ENCODE results near the gene CALCB.

Gene CALCB

DNA sequence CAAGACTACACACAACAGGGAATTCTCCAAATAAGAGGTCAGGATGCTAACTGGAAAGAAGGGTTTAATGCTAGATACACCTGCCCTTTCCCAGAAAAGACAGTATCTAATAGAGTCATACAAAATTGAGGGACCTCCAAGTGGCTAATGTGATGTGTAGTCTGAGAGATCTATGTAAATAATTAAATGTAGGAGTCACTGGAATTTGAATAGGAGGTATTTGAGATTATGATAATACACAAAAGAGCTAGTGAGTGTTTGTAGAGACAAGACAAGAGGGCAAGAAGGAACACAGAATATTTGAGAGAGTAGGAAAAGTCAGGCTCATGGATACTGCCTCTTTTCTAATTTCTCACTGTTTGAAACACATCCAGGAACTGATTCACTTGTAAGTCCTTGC, 25.9 kb downstream of the CALCB start:
- Mint-ChIP-seq H3K9me3 (no peaks in the 10 kb centered on the region), H3K36me3 (no peaks in the 10 kb centered on the region), H3K27ac (no peak overlapping the region), H3K4me1 (no peaks in the 10 kb centered on the region), H3K4me3 (no peak overlapping the region), H3K27me3 (peaks cover 30% of the 10 kb centered on the region)
- CTCF ChIA-PET = interaction anchor here (1.0 to 6.8 kb wide), 14 partner anchors 8 to 192 kb away, joined by 3 to 83 read pairs (median 5); no protein-coding TSS in a partner anchor
- DNase-seq = no peak

- Mint-ChIP-seq H3K9me3 (no peaks in the 10 kb centered on the region), H3K27me3 (peaks cover 34% of the 10 kb centered on the region), H3K36me3 (no peaks in the 10 kb centered on the region), H3K27ac (no peak overlapping the region), H3K4me1 (no peaks in the 10 kb centered on the region), H3K4me3 (no peak overlapping the region)
- CTCF ChIA-PET = interaction anchor here (0.6 to 6.8 kb wide), 28 partner anchors 9 to 194 kb away, joined by 3 to 83 read pairs (median 4); partner anchors contain the start of gene INSC
- DNase-seq = peak; percentile 70
Observed at GRCh38 chr11:15101072-15101709, 27.8 kb downstream of the CALCB start.

GRCh38 chr11:15104166-15104565, 30.8 kb downstream of the CALCB start:
- DNase-seq = no peak
- Mint-ChIP-seq H3K4me1 (no peaks in the 10 kb centered on the region), H3K36me3 (no peaks in the 10 kb centered on the region), H3K4me3 (no peak overlapping the region), H3K27ac (no peak overlapping the region), H3K27me3 (peaks cover 26% of the 10 kb centered on the region), H3K9me3 (no peaks in the 10 kb centered on the region)
- CTCF ChIA-PET = interaction anchor here (1.3 kb wide), 1 partner anchor 14 kb away, joined by 5 read pairs; no protein-coding TSS in a partner anchor

- Mint-ChIP-seq H3K4me1 (no peaks in the 10 kb centered on the region), H3K27me3 (peaks cover 15% of the 10 kb centered on the region), H3K36me3 (no peaks in the 10 kb centered on the region), H3K27ac (no peak overlapping the region), H3K4me3 (no peak overlapping the region), H3K9me3 (no peaks in the 10 kb centered on the region)
- CTCF ChIA-PET = interaction anchor here (0.9 to 1.8 kb wide), 4 partner anchors 32 to 198 kb away, joined by 3 to 7 read pairs (median 4); no protein-coding TSS in a partner anchor
- no peak for DNase-seq
Observed at GRCh38 chr11:15106201-15106965, 33.0 kb downstream of the CALCB start.

- Mint-ChIP-seq H3K4me3 (no peak overlapping the region), H3K27ac (no peak overlapping the region), H3K9me3 (no peaks in the 10 kb centered on the region), H3K27me3 (peaks cover 22% of the 10 kb centered on the region), H3K4me1 (peaks cover under 1% of the 10 kb centered on the region), H3K36me3 (no peaks in the 10 kb centered on the region)
- CTCF ChIA-PET = interaction anchor here (1.1 to 1.4 kb wide), 3 partner anchors 10 to 100 kb away, joined by 3 to 6 read pairs (median 5); no protein-coding TSS in a partner anchor
- no peak for DNase-seq
Observed at GRCh38 chr11:15107730-15108515, 34.5 kb downstream of the CALCB start.

GRCh38 chr11:15108592-15109130, 35.3 kb downstream of the CALCB start:
- Mint-ChIP-seq H3K4me1 (peaks cover 8% of the 10 kb centered on the region), H3K27ac (no peak overlapping the region), H3K4me3 (no peak overlapping the region), H3K9me3 (no peaks in the 10 kb centered on the region), H3K27me3 (peaks cover 30% of the 10 kb centered on the region), H3K36me3 (no peaks in the 10 kb centered on the region)
- CTCF ChIA-PET = interaction anchor here (1.3 kb wide), 1 partner anchor 99 kb away, joined by 5 read pairs; no protein-coding TSS in a partner anchor
- DNase-seq = no peak

- Mint-ChIP-seq H3K4me3 (no peak overlapping the region), H3K27me3 (peaks cover 39% of the 10 kb centered on the region), H3K27ac (no peak overlapping the region), H3K36me3 (no peaks in the 10 kb centered on the region), H3K9me3 (no peaks in the 10 kb centered on the region), H3K4me1 (peaks cover 10% of the 10 kb centered on the region)
- CTCF ChIA-PET = interaction anchor here (1.4 kb wide), 1 partner anchor 9 kb away, joined by 6 read pairs; no protein-coding TSS in a partner anchor
- no peak for DNase-seq
Observed at GRCh38 chr11:15109602-15110001, 36.2 kb downstream of the CALCB start.

DNA sequence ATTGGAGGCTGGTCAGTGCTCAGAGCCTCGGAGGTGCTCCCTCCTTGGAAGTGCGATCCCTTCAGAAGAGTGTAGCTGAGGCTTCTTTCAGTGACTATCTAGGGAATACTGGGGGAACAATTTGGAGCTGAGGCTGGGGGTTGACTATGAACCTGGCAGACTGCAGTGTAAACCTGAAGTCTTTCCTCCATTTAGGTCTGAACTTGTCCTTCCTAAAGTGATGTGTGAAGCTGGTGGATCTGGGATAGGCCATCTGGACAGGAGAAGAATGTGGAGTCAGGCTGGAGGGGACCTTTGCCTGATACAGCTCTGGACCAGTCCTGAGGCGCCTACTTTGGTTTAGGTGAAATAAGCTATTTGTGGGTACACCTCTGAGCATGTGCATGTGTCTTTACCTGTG, 37.8 kb downstream of the CALCB start:
- H3K36me3 Mint-ChIP-seq = no peaks in the 10 kb centered on the region
- H3K27ac Mint-ChIP-seq = peak overlapping the region; percentile 15
- CTCF ChIA-PET = interaction anchor here (1.1 to 1.4 kb wide), 2 partner anchors 10 to 28 kb away, joined by 3 to 4 read pairs; no protein-coding TSS in a partner anchor
- H3K4me1 Mint-ChIP-seq = peaks cover 10% of the 10 kb centered on the region
- H3K27me3 Mint-ChIP-seq = peaks cover 48% of the 10 kb centered on the region
- DNase-seq = no peak
- H3K9me3 Mint-ChIP-seq = no peaks in the 10 kb centered on the region
- no peak overlapping the region for H3K4me3 Mint-ChIP-seq

GRCh38 chr11:15112131-15112541, 38.7 kb downstream of the CALCB start:
- Mint-ChIP-seq H3K4me1 (peaks cover 10% of the 10 kb centered on the region), H3K9me3 (no peaks in the 10 kb centered on the region), H3K36me3 (no peaks in the 10 kb centered on the region), H3K27ac (no peak overlapping the region), H3K27me3 (peaks cover 51% of the 10 kb centered on the region), H3K4me3 (no peak overlapping the region)
- CTCF ChIA-PET = interaction anchor here (0.9 to 1.3 kb wide), 3 partner anchors 10 to 47 kb away, joined by 3 to 4 read pairs (median 3); no protein-coding TSS in a partner anchor
- DNase-seq = no peak

- Mint-ChIP-seq H3K4me1 (peaks cover 14% of the 10 kb centered on the region), H3K9me3 (no peaks in the 10 kb centered on the region), H3K27ac (no peak overlapping the region), H3K4me3 (no peak overlapping the region), H3K27me3 (peaks cover 57% of the 10 kb centered on the region), H3K36me3 (no peaks in the 10 kb centered on the region)
- peak; percentile 32 for DNase-seq
- CTCF ChIA-PET = interaction anchor here (0.8 to 1.9 kb wide), 4 partner anchors 13 to 205 kb away, joined by 3 to 7 read pairs (median 5); no protein-coding TSS in a partner anchor
Observed at GRCh38 chr11:15113381-15113780, 40.0 kb downstream of the CALCB start.

GRCh38 chr11:15114501-15115475, 41.4 kb downstream of the CALCB start, which contains the start of gene INSC:
TSS of gene INSC (plus strand) at chr11:15114923. CDS start at chr11:15149175, 34,252 bp downstream.
- no peaks in the 10 kb centered on the region for H3K36me3 Mint-ChIP-seq
- no peak within 1 kb of the TSS for H3K27ac Mint-ChIP-seq
- H3K9me3 Mint-ChIP-seq = no peaks in the 10 kb centered on the region
- no peak within 1 kb of the TSS for H3K4me3 Mint-ChIP-seq
- CTCF ChIA-PET = interaction anchor here (1.2 to 3.2 kb wide), 5 partner anchors 10 to 207 kb away, joined by 3 to 8 read pairs (median 7); partner anchors contain the start of gene CALCB
- peaks cover 20% of the 10 kb centered on the region for H3K4me1 Mint-ChIP-seq
- peaks cover 61% of the 10 kb centered on the region for H3K27me3 Mint-ChIP-seq
- no peak for DNase-seq

DNA sequence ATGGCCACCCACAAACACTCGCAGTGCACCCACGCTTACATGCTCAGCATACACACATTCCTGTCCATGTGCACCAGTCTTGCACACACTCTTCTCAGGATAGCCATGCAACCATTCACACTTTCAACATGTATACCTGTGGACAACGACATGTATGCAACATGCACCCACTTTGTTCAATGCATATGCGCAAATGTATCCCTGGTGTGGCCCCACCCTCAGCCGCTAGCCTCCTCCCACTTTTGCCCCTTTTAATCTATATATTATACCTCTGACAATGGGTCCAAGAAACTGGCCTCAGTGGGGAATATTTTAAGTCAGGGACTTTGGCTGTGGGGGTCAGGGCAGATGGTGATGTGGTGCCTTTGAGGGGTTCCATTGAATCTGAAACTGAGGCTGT, 42.3 kb downstream of the CALCB start:
- Mint-ChIP-seq H3K9me3 (no peaks in the 10 kb centered on the region), H3K36me3 (no peaks in the 10 kb centered on the region), H3K4me3 (no peak overlapping the region), H3K27me3 (peaks cover 61% of the 10 kb centered on the region), H3K27ac (no peak overlapping the region), H3K4me1 (peaks cover 20% of the 10 kb centered on the region)
- no peak for DNase-seq
- CTCF ChIA-PET = interaction anchor here (1.2 to 3.2 kb wide), 2 partner anchors 9 to 42 kb away, joined by 5 to 8 read pairs; partner anchors contain the start of gene CALCB

Measured in activated naive CD4-positive, alpha-beta T cell treated with anti-CD3 and anti-CD28 coated beads, Interleukin-2, amount 10 ng/mL, durations not matched to agents 7 days and 5 days (primary cell).